SK-N-DZ (cell line): ENCODE data around the gene FRMPD2.
"Not testable (repeated sequence)": the region's sequence is repeated elsewhere in the genome, so short reads cannot be mapped to it uniquely, and the experiment has no call there.

Experiments used
- DNase-seq: peaks from one replicate; pipeline ENCODE4 v3.0.0-alpha.2; 2015; ENCODE audit warnings: low spot score

FRMPD2 gene

DNA sequence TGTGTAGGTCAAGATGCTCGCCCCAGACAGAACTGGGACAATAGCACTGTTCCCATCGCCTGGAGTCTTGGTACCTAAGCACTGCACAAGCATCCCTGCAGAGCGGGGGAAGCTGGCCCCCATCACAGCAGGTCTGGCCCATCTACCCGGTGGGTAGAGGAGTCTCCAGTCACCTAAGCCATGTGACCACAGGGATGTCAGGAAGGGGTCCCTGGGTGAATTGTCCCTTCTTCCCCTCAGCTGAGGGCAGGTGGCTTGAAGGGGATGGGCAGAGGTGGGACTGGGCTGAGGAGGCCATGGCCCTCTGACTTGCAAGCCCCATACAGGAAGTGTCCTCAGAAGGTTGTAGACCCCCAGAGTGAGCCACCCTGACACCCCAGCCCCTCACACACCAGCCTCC, 39.7 kb downstream of the FRMPD2 start:
- no peak for DNase-seq

DNA sequence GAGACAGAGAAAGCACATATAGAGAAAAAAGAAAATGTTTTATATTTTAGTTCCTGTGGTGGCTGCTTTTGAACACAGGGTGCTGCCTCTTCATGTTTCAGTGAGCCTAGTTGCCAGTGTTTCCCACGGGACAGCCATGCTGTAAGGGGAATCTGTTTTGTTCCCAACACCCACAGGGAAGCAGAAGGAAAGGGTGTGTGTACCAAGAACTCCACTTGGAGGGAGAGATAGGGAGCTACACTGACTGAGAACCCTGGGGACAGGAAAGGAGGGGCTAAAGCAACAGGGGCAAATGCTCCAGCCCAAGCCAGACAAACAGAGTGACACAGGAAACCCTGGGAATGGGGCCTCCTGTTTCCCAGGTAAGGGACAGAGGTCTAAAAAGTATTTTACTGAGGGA, 40.2 kb downstream of the FRMPD2 start:
- no peak for DNase-seq

DNA sequence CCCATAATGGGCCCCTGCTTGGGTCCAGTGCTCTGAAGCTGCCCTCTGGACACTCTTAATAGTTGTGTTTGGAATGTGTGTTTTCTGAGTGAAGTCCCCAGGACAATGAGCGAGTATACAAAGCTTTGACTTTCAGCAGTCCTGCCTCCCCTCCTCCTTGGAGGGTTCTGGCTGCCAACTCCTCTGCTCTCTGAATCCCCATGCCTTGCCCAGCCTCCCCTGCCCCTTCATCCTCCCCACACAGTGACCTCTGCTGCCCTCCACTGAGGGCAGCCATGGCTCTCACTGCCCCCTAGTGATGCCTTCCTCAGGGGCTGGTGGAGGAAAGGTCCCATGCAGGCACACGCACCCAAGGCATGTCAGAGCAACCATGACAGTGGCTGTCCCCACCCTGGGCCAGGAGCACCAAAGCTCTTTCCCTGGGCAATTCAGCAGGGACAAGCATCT, 40.9 kb downstream of the FRMPD2 start:
- no peak for DNase-seq

DNA sequence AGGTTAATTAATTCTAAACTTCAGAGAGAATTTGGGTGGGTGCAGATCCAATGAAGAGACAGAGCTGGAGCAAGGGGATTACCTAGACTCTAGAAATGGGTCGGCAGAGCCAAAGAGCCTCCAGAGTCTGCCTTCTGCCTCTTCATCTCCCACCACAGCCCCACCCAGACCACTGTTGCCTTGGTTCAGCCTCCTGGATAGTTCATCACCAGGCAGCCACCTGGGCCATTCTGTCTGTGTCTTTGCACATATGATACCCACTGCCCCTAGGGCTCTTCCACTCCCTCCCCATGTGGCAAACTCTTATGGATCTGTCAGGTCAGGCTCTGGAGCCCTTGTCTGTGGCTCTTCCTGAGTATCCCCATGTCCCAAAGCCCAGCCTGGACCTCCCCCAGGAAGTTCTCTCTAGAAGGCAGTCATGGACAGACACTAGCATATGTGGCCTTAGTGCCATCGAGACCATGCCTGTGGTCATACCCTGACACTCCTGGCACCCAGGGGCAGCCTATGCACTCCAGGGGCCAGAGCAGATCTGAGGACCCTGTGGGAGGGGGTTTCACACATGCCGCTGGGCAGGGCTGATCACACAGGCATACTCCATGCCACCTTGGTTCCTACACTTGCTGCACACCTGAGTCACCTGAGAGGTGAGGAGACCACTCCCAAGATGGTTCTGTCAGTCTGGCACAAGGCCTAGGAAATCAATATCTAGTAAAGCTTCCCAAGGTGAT, 41.6 kb downstream of the FRMPD2 start:
- no peak for DNase-seq

DNA sequence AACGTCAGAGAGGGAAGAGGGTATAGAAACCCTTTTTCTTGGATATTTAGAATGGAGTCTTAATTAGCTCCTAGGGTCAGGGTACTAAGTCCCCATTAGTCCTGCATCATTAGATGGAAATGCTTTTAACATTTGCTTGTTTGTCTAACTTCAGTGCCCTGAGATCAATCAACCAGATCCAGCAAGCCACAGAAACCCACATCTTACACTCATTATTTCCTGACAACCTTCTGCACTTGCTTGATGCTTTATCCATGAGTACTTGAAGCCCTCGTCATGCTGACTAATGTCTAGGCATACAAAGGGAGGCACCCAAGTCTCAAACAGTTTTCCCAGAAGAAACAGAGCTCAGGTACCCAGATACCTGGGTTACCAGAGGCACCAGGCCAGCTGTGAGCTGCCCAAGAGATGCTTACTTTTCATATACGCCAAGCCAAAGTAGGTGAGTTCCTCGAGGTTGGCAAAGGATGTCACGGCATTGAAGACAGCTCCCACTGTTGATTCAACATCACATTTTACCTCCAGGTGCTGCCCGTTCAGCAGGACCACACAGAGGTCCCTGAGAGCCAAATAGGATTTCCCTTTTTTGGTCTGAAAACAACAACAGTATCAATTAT, 42.7 kb downstream of the FRMPD2 start:
- no peak for DNase-seq

DNA sequence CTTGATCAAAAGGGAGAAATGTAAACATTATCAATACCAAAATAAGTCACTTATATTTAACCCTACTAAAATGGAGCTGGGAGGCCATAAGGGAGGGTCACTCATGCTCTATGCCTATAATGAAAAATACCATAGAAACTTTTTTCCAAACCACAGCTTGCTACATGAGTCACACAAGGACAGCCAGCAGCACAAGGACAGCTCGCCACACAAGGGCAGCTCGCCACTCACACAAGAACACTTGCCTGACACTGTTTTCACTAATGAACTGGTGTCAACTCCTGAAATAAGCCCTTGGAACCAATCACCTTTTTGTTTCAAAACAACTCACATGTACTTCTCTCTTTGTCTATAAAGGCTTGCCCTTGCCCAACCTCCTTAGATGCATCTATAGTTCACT, 43.3 kb downstream of the FRMPD2 start:
- DNase-seq = no peak

DNA sequence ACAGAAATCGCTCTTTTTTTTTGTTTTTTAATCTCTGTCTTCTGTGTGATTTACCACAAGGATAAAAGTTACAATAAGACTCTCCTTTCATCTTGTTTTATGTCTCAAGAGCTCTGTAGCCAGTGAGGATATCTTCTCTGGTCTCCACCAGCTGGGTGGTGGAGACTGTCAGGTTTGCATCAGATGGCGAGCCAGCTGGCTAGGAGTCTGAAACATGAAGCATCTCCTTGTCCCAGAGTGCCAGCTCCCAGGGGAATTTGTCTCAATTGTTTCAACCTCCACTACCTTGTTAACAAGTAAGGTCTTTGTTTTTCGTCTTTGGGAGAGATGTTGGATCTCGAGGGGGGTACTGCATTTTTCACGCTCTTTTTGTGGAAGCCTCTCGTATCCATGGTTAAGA, 47.3 kb downstream of the FRMPD2 start:
- no peak for DNase-seq

DNA sequence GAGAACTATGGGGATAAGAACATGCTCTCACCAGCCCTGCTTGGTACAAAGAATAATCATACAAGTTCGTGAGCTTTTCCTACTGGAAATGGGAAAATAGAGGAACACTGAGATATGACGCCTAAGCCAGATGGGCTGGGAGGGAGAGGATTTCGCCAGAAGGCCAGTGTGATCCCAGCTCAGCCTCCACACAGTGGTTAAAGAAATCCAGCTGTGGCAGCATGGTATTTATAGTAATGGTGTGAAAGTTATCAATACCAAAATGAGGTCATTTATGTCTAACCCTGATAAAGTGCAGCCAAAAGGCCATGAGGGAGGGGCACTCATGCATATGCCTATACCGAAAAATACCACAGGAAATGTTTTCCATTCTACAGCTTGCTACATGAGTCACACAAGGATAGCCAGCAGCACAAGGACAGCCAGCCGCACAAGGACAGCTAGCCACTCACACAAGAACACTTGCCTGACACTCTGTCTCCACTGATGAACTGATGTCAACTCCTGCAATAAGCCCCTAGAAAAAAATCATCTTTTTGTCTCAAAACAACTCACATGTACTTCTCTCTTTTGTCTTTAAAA, 49.4 kb downstream of the FRMPD2 start:
- no peak for DNase-seq

DNA sequence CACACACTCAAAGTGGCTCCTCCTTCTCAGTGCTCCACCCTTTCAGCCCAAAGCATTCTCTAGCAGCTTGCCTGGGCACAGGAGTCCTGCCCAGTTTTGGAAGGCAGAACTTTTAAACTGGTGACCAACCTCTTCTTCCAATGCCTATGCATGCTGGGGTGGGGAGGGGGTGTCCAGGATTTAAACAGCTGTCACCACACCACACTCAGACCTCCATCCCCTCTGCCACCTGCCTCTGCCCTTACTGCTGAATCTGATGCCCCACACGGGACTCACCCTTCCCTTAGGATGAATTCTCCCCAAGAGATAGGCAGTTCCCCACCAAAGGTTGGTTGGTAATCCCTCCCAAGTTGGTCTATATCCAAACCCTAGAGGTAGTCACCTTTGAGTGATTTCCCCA, 50.2 kb downstream of the FRMPD2 start:
- no peak for DNase-seq

DNA sequence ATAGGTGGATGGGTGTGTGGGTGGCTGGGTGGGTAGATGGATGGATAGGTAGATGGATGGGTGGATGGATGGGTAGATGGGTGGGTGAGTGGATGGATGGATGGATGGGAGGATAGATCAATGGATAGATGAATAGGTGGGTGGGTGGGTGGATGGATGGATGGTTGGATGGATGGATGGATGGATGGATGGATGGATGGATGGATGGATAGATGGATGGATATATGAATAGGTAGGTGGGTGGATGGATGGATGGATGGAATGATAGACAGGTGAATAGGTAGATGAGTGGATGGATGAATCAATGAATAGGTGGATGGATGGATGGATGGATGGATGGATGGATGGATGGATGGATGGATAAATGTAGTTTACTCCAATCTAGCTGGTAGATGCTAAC, 52.7 kb downstream of the FRMPD2 start:
- DNase-seq = no peak

DNA sequence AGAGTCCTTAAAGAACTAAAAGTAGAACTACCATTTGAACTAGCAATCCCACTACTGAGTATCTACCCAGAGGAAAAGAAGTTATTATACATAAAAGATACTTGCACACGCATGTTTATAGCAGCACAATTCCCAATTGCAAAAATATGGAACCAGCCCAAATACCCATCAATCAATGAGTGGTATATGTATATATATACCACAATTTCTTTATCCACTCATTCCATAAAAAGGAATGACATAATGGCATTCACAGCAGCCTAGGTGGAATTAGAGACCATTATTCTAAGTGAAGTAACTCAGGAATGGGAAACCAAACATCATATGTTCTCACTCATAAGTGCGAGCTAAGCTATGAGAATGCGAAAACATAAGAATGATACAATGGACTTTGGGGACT, 53.5 kb downstream of the FRMPD2 start:
- not testable (repeated sequence) for DNase-seq

DNA sequence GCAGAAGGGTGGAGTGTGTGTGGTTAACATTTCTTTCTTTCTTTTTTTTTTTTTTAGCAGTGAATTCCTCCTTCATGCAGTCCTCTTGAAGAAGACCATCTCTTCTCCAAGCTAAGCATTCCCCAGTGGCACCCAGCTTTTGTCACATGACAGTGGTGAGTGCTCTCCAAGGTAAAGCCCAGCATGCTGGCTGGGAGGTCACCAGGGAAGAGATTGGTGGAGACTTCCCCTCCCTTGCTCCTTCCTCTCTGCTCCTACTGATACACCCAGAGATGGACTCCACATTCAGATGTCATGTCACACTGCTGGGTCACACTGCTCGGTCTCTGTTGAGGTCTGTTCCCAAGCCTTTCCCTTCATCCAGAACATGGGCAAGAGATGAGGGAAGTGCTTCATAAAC, 55.3 kb downstream of the FRMPD2 start:
- no peak for DNase-seq

DNA sequence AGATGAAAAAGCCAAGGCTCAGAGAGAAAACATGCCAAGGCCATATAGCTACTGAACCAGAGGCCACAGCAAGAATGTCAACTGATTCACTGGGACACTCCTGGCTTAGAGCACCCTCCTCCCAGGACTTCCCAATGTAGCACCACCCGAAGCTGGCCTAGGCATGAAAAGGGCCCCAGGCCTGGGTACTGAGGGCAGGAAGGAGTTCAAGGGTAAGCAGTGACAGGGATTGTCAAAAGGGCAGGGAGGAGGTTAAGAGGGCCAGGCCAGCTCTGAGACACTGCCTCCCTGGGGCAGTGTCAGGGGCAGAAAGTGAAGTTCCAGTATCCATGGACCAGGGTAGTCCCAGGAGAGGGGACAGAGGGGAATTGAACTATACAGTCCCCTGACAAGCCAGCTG, 57.8 kb downstream of the FRMPD2 start:
- DNase-seq = no peak

DNA sequence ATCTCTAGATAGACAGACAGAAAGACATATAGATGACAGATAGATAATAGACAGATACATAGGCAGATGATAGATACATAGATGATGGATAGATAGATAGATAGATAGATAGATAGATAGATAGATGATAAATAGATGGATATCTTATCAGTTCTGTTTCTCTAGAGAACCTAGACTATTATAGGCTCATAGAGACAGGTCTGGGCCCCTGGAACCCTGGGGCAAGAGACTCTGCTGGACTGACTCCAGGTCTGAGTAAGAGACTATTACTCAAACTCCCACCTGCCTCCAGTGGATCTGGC, 58.3 kb downstream of the FRMPD2 start:
- DNase-seq = no peak

DNA sequence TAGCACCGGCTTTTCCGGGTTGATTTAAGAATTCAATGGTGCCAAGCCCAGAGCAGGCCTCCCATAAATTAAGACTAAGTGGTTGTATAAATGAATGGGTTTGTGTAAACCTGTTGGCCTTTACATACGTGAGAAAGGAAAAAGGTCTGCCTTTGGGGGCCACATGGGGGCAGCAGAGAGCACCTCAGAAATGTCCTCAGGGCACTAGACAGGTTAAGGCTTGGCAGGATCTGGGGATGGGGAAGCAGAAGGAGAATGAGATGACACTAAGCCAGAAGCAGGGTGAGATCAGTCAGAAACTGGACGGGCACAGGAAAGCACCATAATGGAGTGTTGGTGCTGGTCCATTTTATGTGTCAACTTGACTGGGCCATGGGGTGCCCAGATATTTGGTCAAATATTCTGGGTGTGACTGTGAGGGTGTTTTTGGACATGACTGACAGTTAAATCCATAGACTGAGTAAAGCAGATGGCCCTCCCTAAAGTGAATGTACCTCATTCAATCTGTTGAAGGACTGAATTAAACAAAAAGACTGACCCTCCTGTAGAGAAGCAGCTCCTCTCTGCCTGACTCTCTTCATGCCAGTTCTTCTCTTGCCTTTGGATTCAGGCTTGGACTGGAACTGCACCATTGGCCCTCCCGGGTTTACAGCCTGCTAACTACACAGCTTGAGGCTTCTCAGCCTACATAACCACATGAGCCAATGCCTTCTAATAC, 58.9 kb downstream of the FRMPD2 start:
- DNase-seq = peak; percentile 64

DNA sequence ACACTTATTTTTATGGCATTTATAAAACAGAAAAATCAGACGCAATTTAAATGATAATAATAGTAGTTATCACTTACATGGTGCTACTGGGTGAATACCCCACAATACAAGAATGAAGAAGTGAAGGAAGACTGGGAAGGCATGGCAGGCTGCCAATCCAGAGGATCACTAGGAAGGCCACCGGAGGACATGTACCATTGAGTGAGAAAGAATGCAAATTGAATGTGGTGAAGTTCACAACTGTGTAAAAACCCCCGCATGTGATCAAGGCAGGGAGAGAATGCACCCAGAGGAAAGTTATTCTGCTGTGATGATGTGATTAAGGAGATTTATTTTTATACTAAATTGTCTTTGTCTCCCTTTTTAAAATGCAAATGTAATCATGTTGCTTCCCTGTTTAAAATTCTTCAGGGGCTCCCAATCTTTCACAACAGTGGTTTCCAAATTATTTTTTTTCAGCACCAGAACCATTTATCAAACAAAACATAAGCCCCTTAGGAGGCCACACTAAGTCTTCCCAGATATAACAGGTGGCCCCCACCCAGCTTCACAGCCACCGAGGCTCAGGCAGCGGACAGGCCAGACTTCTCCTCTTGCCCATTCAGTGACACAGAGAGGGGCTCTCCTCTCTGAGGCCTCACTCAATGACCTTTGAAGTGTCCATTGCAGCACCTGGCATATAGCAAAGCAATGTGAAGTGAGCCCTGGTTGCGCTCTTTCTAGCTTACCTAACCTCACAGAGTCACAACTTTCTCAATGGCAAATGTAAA, 59.6 kb downstream of the FRMPD2 start:
- no peak for DNase-seq

DNA sequence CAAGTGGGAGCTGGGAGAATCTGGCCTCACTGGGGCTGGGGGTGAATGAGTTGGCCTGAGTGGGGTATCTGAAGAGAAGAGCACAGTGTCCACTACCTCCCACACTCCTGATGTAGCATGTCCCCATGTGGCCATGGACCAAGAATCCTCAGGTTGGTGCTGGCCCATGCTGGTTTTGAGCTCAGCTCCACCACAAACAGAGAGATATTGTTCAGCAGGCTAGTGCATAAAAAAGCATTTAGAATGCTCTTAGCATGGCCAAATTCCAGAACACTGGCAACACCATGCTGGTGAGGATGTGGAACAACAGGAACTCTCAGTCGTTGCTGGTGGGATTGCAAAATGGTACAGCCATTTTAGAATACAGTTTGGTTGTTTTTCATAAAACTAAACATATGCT, 61.4 kb downstream of the FRMPD2 start:
- no peak for DNase-seq

DNA sequence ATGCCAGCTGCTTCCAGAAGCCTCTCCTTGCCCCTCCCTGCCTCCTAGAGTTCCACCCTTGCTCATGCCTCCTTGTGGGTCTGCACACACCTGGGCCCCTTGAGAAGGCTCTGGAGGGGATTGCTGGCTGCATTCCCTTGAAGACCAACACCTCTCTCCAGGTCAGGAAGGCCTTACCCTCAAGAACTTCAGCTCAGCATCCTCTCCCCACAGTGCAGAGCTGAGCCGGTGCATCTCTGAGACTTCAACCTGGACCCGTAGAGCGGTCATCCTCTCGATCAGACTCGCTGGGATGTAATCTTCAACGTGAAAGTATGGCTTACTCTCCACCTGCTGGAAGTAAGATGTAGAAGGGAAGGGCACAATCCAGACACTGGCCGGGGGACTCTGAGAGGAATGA, 62.7 kb downstream of the FRMPD2 start:
- no peak for DNase-seq

DNA sequence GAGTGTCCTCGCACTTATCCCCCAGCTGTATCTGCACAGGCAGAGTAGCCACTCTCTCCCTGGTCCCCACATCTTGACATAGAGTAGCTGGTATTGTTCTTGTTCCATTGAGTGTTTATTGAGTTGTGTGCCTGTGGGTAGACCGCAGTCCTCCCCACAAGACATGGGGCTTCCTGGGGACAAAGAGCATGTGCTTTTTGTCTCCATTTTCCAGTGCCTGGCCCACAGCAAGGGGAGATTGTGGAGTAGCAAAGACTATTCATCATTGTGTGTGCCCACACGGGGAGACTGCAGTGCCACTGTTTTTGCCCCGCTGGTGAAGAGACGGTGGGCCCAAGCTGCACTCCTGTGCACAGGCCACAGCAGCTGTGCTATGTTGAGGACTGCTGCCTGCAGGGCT, 63.5 kb downstream of the FRMPD2 start:
- DNase-seq = no peak

DNA sequence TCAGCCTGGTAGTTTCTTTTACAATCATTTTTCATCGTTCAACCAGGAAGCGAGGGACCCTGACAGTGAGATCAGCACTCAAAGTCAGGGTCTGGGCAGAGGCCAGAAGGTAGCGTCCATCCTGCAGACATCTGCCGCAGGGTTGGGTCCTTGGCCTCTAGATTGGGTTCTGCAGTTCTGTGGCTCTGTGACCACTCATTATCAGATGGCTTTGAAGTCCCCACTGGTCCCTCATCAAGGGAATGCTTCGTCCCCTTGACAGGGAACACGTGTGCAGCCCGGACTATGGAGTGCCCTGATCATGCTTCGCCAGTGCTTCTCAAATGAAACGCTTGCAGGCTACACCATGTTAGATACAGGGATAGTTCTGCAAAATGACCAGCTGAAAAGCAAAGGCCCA, 64.1 kb downstream of the FRMPD2 start:
- no peak for DNase-seq

DNA sequence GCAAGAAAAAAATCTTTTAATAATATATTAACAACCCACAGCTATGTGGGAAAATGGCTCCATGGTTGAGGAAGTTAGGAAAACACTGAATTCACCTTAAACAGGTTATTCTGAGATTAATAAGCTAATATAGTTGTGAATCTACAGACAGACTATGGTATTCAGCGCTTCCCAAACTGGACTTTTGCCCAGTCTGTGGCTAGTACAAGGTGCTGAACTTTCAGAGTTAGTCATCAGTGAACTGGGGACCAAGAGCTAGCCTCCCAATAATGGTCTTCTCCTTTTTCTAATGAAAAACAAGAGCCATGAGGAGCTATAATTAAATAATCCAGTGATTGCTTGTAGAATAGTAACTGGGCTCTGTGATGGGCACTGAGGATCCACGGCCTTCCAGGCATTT, 65.3 kb downstream of the FRMPD2 start:
- no peak for DNase-seq

DNA sequence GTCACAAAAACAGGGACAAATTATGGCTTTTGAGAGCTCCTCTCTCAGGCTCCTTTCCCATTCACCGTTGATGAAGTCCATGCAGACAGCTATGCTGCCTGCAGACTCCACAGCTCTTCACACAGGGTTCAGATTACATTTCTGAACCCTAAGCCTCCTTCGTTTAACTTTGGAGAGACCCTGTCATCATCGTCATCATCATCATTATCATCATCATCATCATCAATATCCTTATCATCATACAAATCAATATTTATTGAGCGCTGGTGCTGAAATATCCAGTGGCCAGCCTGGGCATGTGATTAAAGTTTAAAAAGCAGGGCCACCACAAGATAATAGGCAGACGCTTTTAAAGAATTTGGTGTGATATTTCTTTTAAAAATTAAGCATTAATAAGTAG, 66.6 kb downstream of the FRMPD2 start:
- DNase-seq = no peak
